NCI-H526 treated with DMSO at 0.1 percent for 48 hours (cell line): ENCODE results near the gene ARHGAP9.
"Not testable (repeated sequence)": the region's sequence is repeated elsewhere in the genome, so short reads cannot be mapped to it uniquely, and the experiment has no call there.

Experiments used
- DNase-seq: peaks from one replicate; lab custom pipeline; 2025; lab: John Stamatoyannopoulos, UW

ARHGAP9 gene

GRCh38 chr12:57434517-57435223, 45.0 kb downstream of the ARHGAP9 start, which contains the start of gene INHBC:
TSS of gene INHBC (plus strand) at chr12:57434784. CDS start at chr12:57434887, 103 bp downstream.
- no peak for DNase-seq

- no peak for DNase-seq
These were observed 46.3 kb downstream of the ARHGAP9 start for GRCh38 chr12:57433370-57433769.

- no peak for DNase-seq
These were observed 47.9 kb downstream of the ARHGAP9 start for GRCh38 chr12:57431654-57432188.

- DNase-seq = peak; percentile 95
These were observed 48.6 kb downstream of the ARHGAP9 start, which contains the start of gene R3HDM2 for GRCh38 chr12:57430931-57431566. TSS of gene R3HDM2 (minus strand) at chr12:57431043. CDS start at chr12:57310428, 120,615 bp downstream.

GRCh38 chr12:57430112-57430930, 49.3 kb downstream of the ARHGAP9 start:
- DNase-seq = no peak

GRCh38 chr12:57429473-57430111, 50.1 kb downstream of the ARHGAP9 start:
- DNase-seq = no peak

GRCh38 chr12:57428965-57429364, 50.7 kb downstream of the ARHGAP9 start:
- no peak for DNase-seq

- not testable (repeated sequence) for DNase-seq
These were observed 52.7 kb downstream of the ARHGAP9 start for GRCh38 chr12:57426948-57427347.
